CD14-positive monocyte (primary cell): ENCODE results near the gene ZC3H7A. TPM values are rescaled to one million over a fixed set of nuclear protein-coding genes. Genes with fewer than 3 reads are reported as not detected.

Source experiments
- DNase-seq, 3 donors: peaks; one replicate each; pipeline ENCODE4 v3.0.0-alpha.2; 2011 to 2022
- H2AFZ ChIP-seq: 2 replicates; pipeline ENCODE4 v1.6.0; 2012; ENCODE audit warnings: mild to moderate bottlenecking, low read depth, low read length, inconsistent platforms; ENCODE audit not compliant: insufficient read depth, poor library complexity, severe bottlenecking
- H3K27ac ChIP-seq, 2 donors: 1 replicate in 1 of 2; 2 replicates in 1 of 2; pipeline ENCODE4 v1.5.1; 2012 to 2013; ENCODE audit warnings: low read length in 2 of 2, control low read depth in 1 of 2, inconsistent platforms in 1 of 2, low read depth in 1 of 2, mild to moderate bottlenecking in 1 of 2
- H3K27me3 ChIP-seq, 2 donors: one replicate each; pipeline versions ENCODE4 v1.6.0 to v1.6.1; 2011 to 2013; ENCODE audit warnings: low read length in 2 of 2; ENCODE audit not compliant: control insufficient read depth in 2 of 2, insufficient read depth in 2 of 2
- H3K36me3 ChIP-seq, 2 donors: replicated peaks in 1 of 2; 1 replicate in 1 of 2; 2 replicates in 1 of 2; pipeline versions ENCODE4 v1.5.1 to v1.6.1; 2012 to 2013; ENCODE audit warnings: low read length in 2 of 2, control low read depth in 1 of 2, inconsistent platforms in 1 of 2, mild to moderate bottlenecking in 1 of 2; ENCODE audit not compliant: insufficient read depth in 2 of 2, control insufficient read depth in 1 of 2
- H3K4me1 ChIP-seq, 2 donors: 1 replicate in 1 of 2; 2 replicates in 1 of 2; pipeline versions ENCODE4 v1.5.1 to v1.6.1; 2012 to 2013; ENCODE audit warnings: low read length in 2 of 2, control low read depth in 1 of 2, inconsistent platforms in 1 of 2, mild to moderate bottlenecking in 1 of 2, moderate library complexity in 1 of 2; ENCODE audit not compliant: insufficient read depth in 2 of 2, control insufficient read depth in 1 of 2
- H3K4me2 ChIP-seq: replicated peaks from 2 replicates; pipeline ENCODE3; 2012; ENCODE audit warnings: low read length, moderate library complexity, mild to moderate bottlenecking; ENCODE audit not compliant: poor library complexity, severe bottlenecking; ENCODE audit errors: extremely low read depth
- H3K4me3 ChIP-seq, 3 experiments: fragments of 200-600 bp in 1 of 3; sonication (generic) in 1 of 3; replicated peaks in 1 of 3; 1 replicate in 2 of 3; 2 replicates in 1 of 3; pipeline ENCODE4 v1.5.1; 2011 to 2013; ENCODE audit warnings: low read length in 3 of 3, mild to moderate bottlenecking in 3 of 3, control low read depth in 2 of 3, low read depth in 2 of 3, inconsistent platforms in 1 of 3, moderate library complexity in 1 of 3
- H3K79me2 ChIP-seq: 2 replicates; pipeline ENCODE4 v1.6.0; 2012; ENCODE audit warnings: mild to moderate bottlenecking, control low read depth, inconsistent platforms, low read length, moderate library complexity; ENCODE audit not compliant: insufficient read depth
- H3K9ac ChIP-seq: 2 replicates; pipeline ENCODE4 v1.6.0; 2017; ENCODE audit warnings: low read length, mild to moderate bottlenecking; ENCODE audit not compliant: insufficient read depth, poor library complexity, severe bottlenecking
- H3K9me3 ChIP-seq, 2 donors: replicated peaks in 1 of 2; 1 replicate in 1 of 2; 2 replicates in 1 of 2; pipeline versions ENCODE4 v1.5.1 to v1.6.1; 2012 to 2013; ENCODE audit warnings: low read length in 2 of 2, control low read depth in 1 of 2; ENCODE audit not compliant: control insufficient read depth in 1 of 2, insufficient read depth in 1 of 2
- H4K20me1 ChIP-seq: 2 replicates; pipeline ENCODE4 v1.6.0; 2012; ENCODE audit warnings: mild to moderate bottlenecking, low read length, control low read depth, moderate library complexity; ENCODE audit not compliant: insufficient read depth
- H3K27ac Mint-ChIP-seq, 7 donors: one replicate each; pipeline ENCODE4 v1.8.0; 2020; ENCODE audit warnings: mild to moderate bottlenecking in 7 of 7, mixed read lengths in 7 of 7, moderate library complexity in 6 of 7, inconsistent platforms in 2 of 7
- H3K27me3 Mint-ChIP-seq, 3 donors: one replicate each; pipeline ENCODE4 v1.8.0; 2021 to 2022; ENCODE audit warnings: low read depth in 3 of 3, mild to moderate bottlenecking in 3 of 3, mixed read lengths in 3 of 3, moderate library complexity in 3 of 3, inconsistent platforms in 1 of 3
- H3K36me3 Mint-ChIP-seq, 2 donors: one replicate each; pipeline ENCODE4 v1.8.0; 2020; ENCODE audit warnings: mixed read lengths in 2 of 2, inconsistent platforms in 1 of 2, mild to moderate bottlenecking in 1 of 2
- H3K4me1 Mint-ChIP-seq: one replicate; pipeline ENCODE4 v1.8.0; 2020; ENCODE audit warnings: mild to moderate bottlenecking, mixed read lengths
- H3K4me3 Mint-ChIP-seq, 2 donors: one replicate each; pipeline ENCODE4 v1.8.0; 2020; ENCODE audit warnings: mild to moderate bottlenecking in 2 of 2, mixed read lengths in 2 of 2, moderate library complexity in 1 of 2
- H3K9me3 Mint-ChIP-seq, 7 donors: one replicate each; pipeline ENCODE4 v1.8.0; 2020 to 2022; ENCODE audit warnings: mixed read lengths in 7 of 7, mild to moderate bottlenecking in 6 of 7, moderate library complexity in 6 of 7, inconsistent platforms in 2 of 7
- WGBS: methylation state at CpG from one replicate; pipeline ENCODE4 v1.1.5; 2013; ENCODE audit warnings: missing lambda C conversion rate; ENCODE audit not compliant: insufficient coverage; 5-methylcytosine and 5-hydroxymethylcytosine counted together
- intact Hi-C, 2 donors: fragments of 100-400 bp; cut with micrococcal nuclease; formaldehyde crosslinking; loops; one replicate each; pipeline versions ENCODE4 v1.15.0 to v1.15.1; 2023
- polyA plus RNA-seq, 3 donors: library from polyadenylated mRNA; depleted of rRNA in 1 of 3; unstranded in 2 of 3; stranded (reverse) in 1 of 3; fragments of 300-500 nt in 2 of 3; fragments of >200 nt in 1 of 3; fragmentation: Illumina TruSeq in 2 of 3; gene quantifications; 1 replicate in 2 of 3; 2 replicates in 1 of 3; pipeline ENCODE4 v1.2.3, GENCODE V29; 2012 to 2021
- TF ChIP-seq, protein P1 (sequence below): fragments of 200-600 bp; IDR thresholded peaks from one replicate; pipeline ENCODE4 v1.8.0; 2022; ENCODE audit warnings: antibody characterized with exemption, mild to moderate bottlenecking

ZC3H7A gene
- polyA plus RNA-seq, 3 donors = 22.6 to 62.0 (median 27.5) TPM

- Mint-ChIP-seq H3K4me3 (no peak overlapping the region), H3K4me1 (peaks cover 39% of the 10 kb centered on the region), H3K27me3 (peaks cover 0 to 1% (median 0%) of the 10 kb centered on the region in 3 donors), H3K9me3 (no peaks in the 10 kb centered on the region), H3K36me3 (peaks cover 73 to 94% of the 10 kb centered on the region in 2 donors), H3K27ac (peak overlapping the region in 2 of 7 donors; percentile 38 to 48)
- no peak overlapping the region for H2AFZ ChIP-seq
- no peak overlapping the region for H3K4me3 ChIP-seq
- peaks cover 67 to 85% of the 10 kb centered on the region in 2 donors for H3K36me3 ChIP-seq
- DNase-seq = no peak
- no CpG with 5 or more reads among the region's 3 CpGs for WGBS
- H3K4me2 ChIP-seq = no peak overlapping the region
- no peaks in the 10 kb centered on the region for H3K9me3 ChIP-seq
- H3K9ac ChIP-seq = no peak overlapping the region
- H3K27ac ChIP-seq = no peak overlapping the region
- peaks cover 75% of the 10 kb centered on the region for H4K20me1 ChIP-seq
- intact Hi-C loops = no loop called here
- no peaks in the 10 kb centered on the region for H3K27me3 ChIP-seq
- TF ChIP-seq, protein P1, sequence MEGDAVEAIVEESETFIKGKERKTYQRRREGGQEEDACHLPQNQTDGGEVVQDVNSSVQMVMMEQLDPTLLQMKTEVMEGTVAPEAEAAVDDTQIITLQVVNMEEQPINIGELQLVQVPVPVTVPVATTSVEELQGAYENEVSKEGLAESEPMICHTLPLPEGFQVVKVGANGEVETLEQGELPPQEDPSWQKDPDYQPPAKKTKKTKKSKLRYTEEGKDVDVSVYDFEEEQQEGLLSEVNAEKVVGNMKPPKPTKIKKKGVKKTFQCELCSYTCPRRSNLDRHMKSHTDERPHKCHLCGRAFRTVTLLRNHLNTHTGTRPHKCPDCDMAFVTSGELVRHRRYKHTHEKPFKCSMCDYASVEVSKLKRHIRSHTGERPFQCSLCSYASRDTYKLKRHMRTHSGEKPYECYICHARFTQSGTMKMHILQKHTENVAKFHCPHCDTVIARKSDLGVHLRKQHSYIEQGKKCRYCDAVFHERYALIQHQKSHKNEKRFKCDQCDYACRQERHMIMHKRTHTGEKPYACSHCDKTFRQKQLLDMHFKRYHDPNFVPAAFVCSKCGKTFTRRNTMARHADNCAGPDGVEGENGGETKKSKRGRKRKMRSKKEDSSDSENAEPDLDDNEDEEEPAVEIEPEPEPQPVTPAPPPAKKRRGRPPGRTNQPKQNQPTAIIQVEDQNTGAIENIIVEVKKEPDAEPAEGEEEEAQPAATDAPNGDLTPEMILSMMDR = no peak
- peaks cover 85% of the 10 kb centered on the region for H3K79me2 ChIP-seq
- H3K4me1 ChIP-seq = peaks cover 24 to 27% of the 10 kb centered on the region in 2 donors
Measured at GRCh38 chr16:11731222-11731621, 65.8 kb downstream of the ZC3H7A start.

DNA sequence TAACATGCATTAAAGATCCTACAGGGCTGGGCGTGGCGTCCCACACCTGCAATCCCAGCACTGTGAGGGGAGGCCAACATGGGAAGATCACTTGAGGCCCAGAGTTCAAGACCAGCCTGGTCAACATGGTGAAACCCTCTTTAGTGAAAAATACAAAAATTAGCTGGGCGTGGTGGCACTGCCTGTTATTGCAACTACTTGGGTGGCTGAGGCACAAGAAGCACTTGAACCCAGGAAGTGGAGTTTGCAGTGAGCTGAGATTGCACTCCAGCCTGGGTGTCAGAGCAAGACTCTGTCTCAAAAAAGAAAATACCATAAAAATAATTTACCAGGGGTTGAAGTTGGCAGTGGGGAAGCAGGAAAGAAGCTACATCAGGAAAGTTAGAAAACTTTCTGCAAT is 67.3 kb downstream of the ZC3H7A start:
- Histone ChIP-seq H4K20me1 (peaks cover 74% of the 10 kb centered on the region), H3K79me2 (peaks cover 85% of the 10 kb centered on the region)

More for the DNA sequence above, 67.3 kb downstream of the ZC3H7A start:
- Histone ChIP-seq H3K4me1 (peaks cover 24 to 27% of the 10 kb centered on the region in 2 donors), H3K36me3 (peaks cover 65 to 85% of the 10 kb centered on the region in 2 donors), H3K27me3 (no peaks in the 10 kb centered on the region), H3K9me3 (no peaks in the 10 kb centered on the region), H2AFZ (no peak overlapping the region), H3K27ac (peak overlapping the region in 1 of 2 donors; percentile 78), H3K9ac (no peak overlapping the region), H3K4me2 (no peak overlapping the region), H3K4me3 (no peak overlapping the region)
- H3K36me3 Mint-ChIP-seq = peaks cover 73 to 95% of the 10 kb centered on the region in 2 donors
- peaks cover 41% of the 10 kb centered on the region for H3K4me1 Mint-ChIP-seq
- H3K4me3 Mint-ChIP-seq = no peak overlapping the region
- no peaks in the 10 kb centered on the region for H3K27me3 Mint-ChIP-seq
- TF ChIP-seq, protein P1 = no peak
- no peaks in the 10 kb centered on the region for H3K9me3 Mint-ChIP-seq
- peak overlapping the region in 6 of 7 donors; percentile 54 to 88 (median 85) for H3K27ac Mint-ChIP-seq
- WGBS = 100% methylated on average over 1 of the region's 3 CpGs
- intact Hi-C loops = no loop called here
- no peak for DNase-seq
